Measurements from ENCODE around the gene CC2D2B.
"Not testable (repeated sequence)": the region's sequence is repeated elsewhere in the genome, so short reads cannot be mapped to it uniquely, and the experiment has no call there.

GRCh38 chr10:96047925-96048324 is 140.2 kb downstream of the CC2D2B start:
- TF ChIP-seq EZH2 (IDR thresholded peaks at IDR 0.05; ENCODE audit: low read depth, unreplicated experiment); EZH2phosphoT487 (IDR thresholded peaks at IDR 0.05; ENCODE audit: unreplicated experiment); CTCF (conservative IDR thresholded peaks at IDR 0.05; ENCODE audit: low read depth in 2 of 2); REST (IDR thresholded peaks at IDR 0.05; ENCODE audit: unreplicated experiment); POLR2AphosphoS5 (IDR thresholded peaks at IDR 0.05; ENCODE audit: low read depth); STAT1 (IDR thresholded peaks at IDR 0.05; ENCODE audit: unreplicated experiment); JUNB (IDR thresholded peaks at IDR 0.05; ENCODE audit: unreplicated experiment): not testable (repeated sequence)
- TF ChIP-seq, protein P1, sequence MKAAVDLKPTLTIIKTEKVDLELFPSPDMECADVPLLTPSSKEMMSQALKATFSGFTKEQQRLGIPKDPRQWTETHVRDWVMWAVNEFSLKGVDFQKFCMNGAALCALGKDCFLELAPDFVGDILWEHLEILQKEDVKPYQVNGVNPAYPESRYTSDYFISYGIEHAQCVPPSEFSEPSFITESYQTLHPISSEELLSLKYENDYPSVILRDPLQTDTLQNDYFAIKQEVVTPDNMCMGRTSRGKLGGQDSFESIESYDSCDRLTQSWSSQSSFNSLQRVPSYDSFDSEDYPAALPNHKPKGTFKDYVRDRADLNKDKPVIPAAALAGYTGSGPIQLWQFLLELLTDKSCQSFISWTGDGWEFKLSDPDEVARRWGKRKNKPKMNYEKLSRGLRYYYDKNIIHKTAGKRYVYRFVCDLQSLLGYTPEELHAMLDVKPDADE (IDR thresholded peaks at IDR 0.05), result not testable (repeated sequence)

All from GM23338 (cell line).